ENCODE data around the gene OR4K15.
"Not testable (repeated sequence)": the region's sequence is repeated elsewhere in the genome, so short reads cannot be mapped to it uniquely, and the experiment has no call there.

The OR4K15 gene, protein sequence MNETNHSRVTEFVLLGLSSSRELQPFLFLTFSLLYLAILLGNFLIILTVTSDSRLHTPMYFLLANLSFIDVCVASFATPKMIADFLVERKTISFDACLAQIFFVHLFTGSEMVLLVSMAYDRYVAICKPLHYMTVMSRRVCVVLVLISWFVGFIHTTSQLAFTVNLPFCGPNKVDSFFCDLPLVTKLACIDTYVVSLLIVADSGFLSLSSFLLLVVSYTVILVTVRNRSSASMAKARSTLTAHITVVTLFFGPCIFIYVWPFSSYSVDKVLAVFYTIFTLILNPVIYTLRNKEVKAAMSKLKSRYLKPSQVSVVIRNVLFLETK

DNA sequence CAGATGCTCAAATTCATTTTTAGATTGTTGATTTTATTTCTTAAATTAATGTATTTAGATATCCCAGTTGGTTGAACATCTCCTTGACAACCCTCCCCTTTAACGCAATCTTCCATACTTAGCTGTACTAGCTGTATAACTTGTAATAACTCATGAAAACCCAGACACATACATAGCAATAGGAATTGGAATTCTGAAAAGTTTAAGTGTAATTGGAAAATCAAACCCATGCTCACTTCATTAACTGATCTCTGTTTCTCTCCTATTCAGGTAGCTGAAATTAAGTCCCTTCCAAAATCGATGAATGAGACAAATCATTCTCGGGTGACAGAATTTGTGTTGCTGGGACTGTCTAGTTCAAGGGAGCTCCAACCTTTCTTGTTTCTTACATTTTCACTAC is at the start of gene OR4K15:
Gene OR4K15 (plus strand): TSS at position 301 of the 400 bp plus-strand sequence. CDS start 0 bp downstream, at position 301.
- no peak for DNase-seq (ENCODE audit: low read depth)

DNA sequence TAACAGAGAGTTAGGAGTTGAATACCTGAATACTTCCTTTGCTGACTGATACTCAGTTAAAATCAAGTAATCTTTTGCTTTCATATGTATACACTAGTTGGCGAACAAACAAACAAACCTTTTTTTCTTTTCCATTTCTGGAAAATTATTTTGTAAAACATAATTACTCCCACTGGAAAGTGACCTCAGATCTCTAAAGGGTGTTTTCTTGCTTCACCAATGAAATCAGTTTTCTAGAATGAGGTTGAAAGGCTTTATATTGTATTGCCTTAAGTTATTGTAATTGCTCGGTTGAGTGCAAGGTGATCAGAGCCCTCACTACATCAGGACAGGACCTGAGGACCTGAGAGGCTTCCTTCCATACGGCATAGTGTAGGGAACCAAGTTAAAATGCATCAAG is 44.8 kb upstream of the OR4K15 start, which contains the start of gene OR4K1:
Gene OR4K1 (plus strand): TSS at position 301 of the 400 bp plus-strand sequence. CDS start 4,750 bp downstream, outside the sequence.
- DNase-seq (ENCODE audit: low read depth), result no peak

DNA sequence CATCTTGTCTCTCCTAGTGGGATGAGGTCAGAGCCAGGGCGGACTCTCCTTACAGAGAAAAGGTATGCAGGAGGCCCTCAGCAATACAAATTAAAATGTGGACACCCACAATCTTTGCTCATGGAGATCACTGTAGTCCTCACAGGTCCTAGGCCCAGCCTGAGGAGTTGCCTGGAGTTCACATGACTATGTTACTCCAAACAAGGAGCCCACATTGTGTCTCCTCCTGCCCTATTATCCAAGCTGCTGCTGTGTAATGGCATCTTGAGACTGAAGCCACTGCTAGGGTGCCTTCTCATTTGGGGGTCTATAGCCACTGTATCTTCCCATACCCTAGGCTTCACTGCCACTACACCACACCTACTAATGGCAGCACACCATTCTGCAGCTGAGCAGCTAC is 33.7 kb upstream of the OR4K15 start:
- DNase-seq (ENCODE audit: low read depth), result no peak

DNA sequence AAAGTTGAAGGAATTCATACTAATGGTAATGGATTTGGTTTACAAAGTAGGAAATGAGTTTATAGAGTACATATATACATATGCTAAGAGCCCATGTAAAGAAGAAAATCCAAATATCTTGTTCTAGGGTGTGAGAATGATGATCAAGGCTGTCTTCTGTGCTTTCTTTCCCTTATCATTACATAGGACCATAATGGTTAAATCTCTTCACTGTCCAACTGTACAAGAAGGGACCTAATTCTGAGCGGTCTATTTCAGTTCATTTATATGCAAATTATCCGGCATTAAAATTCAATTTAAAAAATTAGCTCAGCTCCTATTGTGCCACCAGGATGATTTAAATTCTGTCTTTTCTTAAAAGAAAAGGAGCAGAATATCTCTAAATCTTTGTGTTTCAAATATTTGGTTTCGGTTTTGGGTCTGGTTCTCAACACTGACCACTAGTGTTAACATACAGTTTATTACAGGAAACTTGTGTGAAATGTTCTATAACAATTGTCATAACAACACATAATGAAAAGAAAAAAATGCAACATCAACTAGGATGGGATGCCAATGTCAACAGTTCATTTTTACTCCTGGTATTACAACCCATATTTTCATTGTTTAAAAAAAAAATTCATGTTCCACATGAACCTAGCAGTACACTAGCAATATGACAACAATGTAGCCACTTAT is 27.8 kb upstream of the OR4K15 start:
- no peak for DNase-seq (ENCODE audit: low read depth)

DNA sequence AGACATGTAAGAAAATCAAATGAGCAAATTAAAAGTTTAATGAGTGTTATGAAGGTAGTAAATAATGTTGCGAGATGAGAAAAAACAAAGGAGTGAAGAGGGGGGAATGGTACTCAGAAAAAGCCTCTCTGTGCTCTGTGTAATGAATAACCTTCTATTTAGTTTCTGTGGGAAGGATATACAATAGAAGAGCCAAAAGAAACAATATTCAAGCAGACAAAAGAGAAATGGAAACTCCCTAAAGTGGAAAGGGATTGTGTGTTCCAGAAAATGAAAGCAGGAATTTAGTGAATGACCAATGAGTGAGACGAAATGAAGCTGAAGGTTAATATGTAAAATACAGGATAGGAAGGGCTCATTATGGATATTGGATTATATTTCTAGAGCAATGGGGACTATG is 26.2 kb upstream of the OR4K15 start:
- no peak for DNase-seq (ENCODE audit: low read depth)

DNA sequence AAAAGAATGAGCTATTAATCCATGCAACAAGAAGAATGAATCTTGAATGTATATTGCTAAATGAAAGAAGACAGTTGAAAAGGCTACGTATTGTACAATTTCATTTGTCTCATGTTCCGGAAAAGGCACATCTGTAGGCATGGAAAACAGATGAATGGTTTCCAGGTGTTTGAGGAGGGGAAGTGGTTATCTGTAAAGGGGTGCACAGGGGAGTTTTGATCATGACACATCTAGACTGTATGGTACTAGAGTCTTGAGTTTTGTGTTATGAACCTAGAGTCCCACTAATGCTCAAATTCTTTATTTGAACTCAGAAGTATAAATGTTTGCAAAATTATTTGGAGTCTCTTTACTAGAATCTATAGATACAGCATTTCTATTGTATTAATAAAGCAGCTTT is 5.7 kb upstream of the OR4K15 start:
- not testable (repeated sequence) for DNase-seq (ENCODE audit: low read depth)

DNA sequence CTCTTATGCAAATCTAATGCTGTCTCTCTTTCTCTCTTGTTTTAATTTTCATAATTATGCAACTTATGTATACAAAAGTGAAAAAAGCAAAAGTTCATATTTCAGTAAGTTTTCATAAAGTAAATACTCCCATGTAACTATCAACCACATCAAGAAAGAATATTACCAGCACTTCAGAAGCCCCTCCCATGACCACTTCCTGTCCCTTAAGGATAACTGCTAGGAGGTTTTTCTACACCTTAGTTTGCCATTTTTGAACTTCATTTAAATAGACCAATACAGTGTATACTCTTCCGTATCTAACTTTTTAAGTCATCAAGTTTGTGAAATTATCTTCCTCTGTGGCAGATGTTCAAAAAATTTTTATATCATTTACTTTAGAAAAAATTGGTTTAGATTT is 547 bp upstream of the OR4K15 start:
- DNase-seq (ENCODE audit: low read depth), result no peak

DNA sequence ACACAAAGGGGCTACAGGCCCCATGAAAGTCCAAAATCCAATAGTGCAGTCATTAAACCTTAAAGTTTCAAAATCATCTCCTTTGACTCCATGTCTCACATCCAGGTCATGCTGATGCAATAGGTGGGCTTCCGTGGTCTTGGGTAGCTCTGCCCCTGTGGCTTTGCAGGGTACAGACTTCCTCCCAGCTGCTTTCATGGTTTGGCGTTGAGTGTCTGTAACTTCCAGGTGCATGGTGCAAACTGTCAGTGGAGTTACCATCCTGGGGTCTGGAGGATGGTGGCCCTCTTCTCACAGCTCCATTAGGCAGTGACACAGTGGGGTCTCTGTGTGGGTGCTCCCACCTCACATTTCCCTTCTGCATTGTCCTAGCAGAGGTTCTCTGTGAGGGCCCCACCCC is 18.0 kb downstream of the OR4K15 start:
- DNase-seq (ENCODE audit: low read depth), result no peak

DNA sequence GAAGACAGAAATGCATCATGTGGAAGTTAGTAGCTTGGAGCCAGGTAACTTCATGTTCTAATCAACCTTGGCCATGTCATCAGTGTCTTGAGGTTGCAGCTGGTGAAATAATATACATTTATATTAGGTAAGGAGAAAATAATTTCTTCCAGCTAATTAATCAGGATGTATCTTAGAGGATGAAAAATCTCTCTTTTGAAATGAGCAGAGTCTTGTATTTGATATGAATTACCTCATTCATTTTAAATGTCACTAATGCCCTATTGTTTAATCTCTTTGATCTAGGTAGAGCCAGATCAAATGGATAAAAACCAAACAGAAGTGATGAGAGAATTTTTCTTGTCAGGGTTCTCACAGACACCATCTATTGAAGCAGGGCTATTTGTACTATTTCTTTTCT is 26.5 kb downstream of the OR4K15 start, which contains the start of gene OR4Q2:
Gene OR4Q2 (plus strand): TSS at position 301 of the 400 bp plus-strand sequence.
- no peak for DNase-seq (ENCODE audit: low read depth)

DNA sequence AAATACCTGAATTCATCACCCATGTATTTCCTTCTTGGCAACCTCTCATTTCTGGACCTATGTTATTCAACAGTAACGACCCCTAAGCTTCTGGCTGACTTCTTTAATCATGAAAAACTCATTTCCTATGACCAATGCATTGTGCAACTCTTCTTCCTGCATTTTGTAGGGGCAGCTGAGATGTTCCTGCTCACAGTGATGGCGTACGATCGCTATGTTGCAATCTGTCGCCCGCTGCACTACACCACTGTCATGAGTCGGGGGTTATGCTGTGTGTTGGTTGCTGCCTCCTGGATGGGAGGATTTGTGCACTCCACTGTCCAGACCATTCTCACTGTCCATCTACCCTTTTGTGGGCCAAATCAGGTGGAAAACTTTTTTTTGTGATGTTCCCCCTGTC is 26.9 kb downstream of the OR4K15 start:
- no peak for DNase-seq (ENCODE audit: low read depth)

DNA sequence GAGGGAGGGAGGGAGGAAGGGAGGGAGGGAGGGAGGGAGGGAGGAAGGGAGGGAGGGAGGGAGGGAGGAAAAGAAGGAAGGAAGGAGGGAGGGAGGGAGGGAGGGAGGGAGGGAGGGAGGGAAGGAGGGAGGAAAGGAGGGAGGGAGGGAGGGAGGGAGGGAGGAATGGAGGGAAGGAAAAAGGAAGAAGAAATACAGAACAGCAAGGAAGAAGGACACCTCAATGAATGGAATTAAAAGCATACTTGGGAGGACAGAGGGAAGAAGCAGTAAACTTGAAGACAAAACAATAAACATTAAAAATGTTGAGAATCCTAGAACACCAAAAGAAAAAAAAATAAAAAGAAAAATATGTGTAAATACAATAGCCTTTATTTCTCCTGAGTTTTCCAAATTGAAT is 32.8 kb downstream of the OR4K15 start:
- no peak for DNase-seq (ENCODE audit: low read depth)

DNA sequence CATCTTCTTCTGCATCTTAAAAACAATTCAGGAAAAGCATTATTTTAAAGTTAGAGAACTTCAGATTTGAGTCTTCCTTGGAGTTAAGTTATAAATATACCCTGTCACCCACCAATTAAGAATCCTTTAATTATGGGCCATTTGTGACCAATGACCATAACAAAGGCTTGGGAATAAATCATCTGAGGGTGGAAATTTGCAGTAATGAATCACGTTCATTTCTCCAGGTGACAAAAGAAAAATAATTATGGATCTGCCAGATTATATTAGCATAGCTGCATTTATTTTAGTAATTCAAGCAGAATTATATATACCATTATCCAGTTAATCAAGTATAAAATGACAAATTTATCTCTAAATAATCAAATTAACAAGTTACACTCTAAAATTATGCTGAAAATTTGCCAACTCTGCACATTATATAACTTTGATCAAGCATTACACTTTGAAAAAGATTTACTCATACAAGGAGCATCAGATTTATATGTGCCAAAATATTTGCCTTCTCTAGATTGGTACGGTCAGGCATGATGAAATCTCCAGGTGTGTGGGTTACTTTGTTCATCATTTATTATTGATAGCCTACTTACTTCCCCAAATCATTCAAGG is 44.0 kb downstream of the OR4K15 start, which contains the start of gene OR4K14:
Gene OR4K14 (minus strand): TSS at position 51 of the 609 bp plus-strand sequence. CDS start 4,114 bp downstream, outside the sequence.
- no peak for DNase-seq (ENCODE audit: low read depth)
